Vagina (tissue), 2 donors: ENCODE results near the gene MS4A15.

Source experiments
- CTCF ChIP-seq, 3 experiments: fragments of 450-650 bp in 2 of 3; fragments of 200-600 bp in 1 of 3; sonication (generic) in 1 of 3; IDR thresholded peaks; one replicate each; pipeline ENCODE4 v1.5.1; 2017 to 2019; ENCODE audit warnings: antibody characterized with exemption in 3 of 3, mild to moderate bottlenecking in 2 of 3, moderate library complexity in 2 of 3
- POLR2AphosphoS5 ChIP-seq, 2 donors: sonication (generic); formaldehyde crosslinking; IDR thresholded peaks; one replicate each; pipeline ENCODE4 v1.9.0; 2017; ENCODE audit warnings: antibody characterized with exemption in 2 of 2, mild to moderate bottlenecking in 2 of 2, low read depth in 1 of 2; ENCODE audit not compliant: insufficient read depth in 1 of 2

- TF ChIP-seq POLR2AphosphoS5 (IDR thresholded peaks at IDR 0.05; ENCODE audit: insufficient read depth in 1 of 2, low read depth in 1 of 2) (no peak), CTCF (IDR thresholded peaks at IDR 0.05) (no peak)
Observed at GRCh38 chr11:60719391-60719790, 37.3 kb upstream of the MS4A15 start.
